Smooth muscle cell (in vitro differentiated cells): ENCODE data around the gene ALK. TPM values are rescaled to one million over a fixed set of nuclear protein-coding genes. Genes with fewer than 3 reads are reported as not detected.

Experiments
- DNase-seq: peaks from one replicate; lab custom pipeline; 2025; ENCODE audit not compliant: unreplicated experiment; lab: John Stamatoyannopoulos, UW
- H2AFZ ChIP-seq: fragments of 200-600 bp; sonication (generic); 2 replicates; pipeline ENCODE4 v1.6.0; 2016; ENCODE audit warnings: antibody characterized with exemption, low read depth, mild to moderate bottlenecking
- H3F3A ChIP-seq: fragments of 200-600 bp; sonication (generic); 2 replicates; pipeline ENCODE4 v1.6.0; 2017; ENCODE audit warnings: antibody characterized with exemption, low read depth
- H3K27ac ChIP-seq: fragments of 200-600 bp; sonication (generic); 2 replicates; pipeline ENCODE4 v1.5.1; 2016; ENCODE audit warnings: low read depth, mild to moderate bottlenecking
- H3K27me3 ChIP-seq: fragments of 200-600 bp; sonication (generic); 2 replicates; pipeline ENCODE4 v1.6.1; 2016; ENCODE audit warnings: low read depth, mild to moderate bottlenecking
- H3K36me3 ChIP-seq: fragments of 200-600 bp; sonication (generic); 2 replicates; pipeline ENCODE4 v1.5.1; 2016; ENCODE audit warnings: low read depth
- H3K4me1 ChIP-seq: fragments of 200-600 bp; sonication (generic); 2 replicates; pipeline ENCODE4 v1.5.1; 2016; ENCODE audit warnings: low read depth
- H3K4me2 ChIP-seq: fragments of 200-600 bp; sonication (generic); 2 replicates; pipeline ENCODE4 v1.6.0; 2016; ENCODE audit warnings: mild to moderate bottlenecking
- H3K4me3 ChIP-seq: fragments of 200-600 bp; sonication (generic); 2 replicates; pipeline ENCODE4 v1.5.1; 2016; ENCODE audit warnings: mild to moderate bottlenecking
- H3K79me2 ChIP-seq: fragments of 200-600 bp; sonication (generic); 2 replicates; pipeline ENCODE4 v1.6.0; 2016; ENCODE audit warnings: low read depth, mild to moderate bottlenecking
- H3K9ac ChIP-seq: fragments of 200-600 bp; sonication (generic); 2 replicates; pipeline ENCODE4 v1.6.0; 2016; ENCODE audit warnings: low read depth
- H3K9me3 ChIP-seq: fragments of 200-600 bp; sonication (generic); replicated peaks from 2 replicates; pipeline ENCODE4 v1.5.1; 2016; ENCODE audit warnings: low read depth
- H4K20me1 ChIP-seq: fragments of 200-600 bp; sonication (generic); 2 replicates; pipeline ENCODE4 v1.6.0; 2016; ENCODE audit warnings: low read depth
- CTCF ChIP-seq: fragments of 200-600 bp; sonication (generic); IDR thresholded peaks from 2 replicates; pipeline ENCODE4 v1.5.1; 2017; ENCODE audit warnings: borderline replicate concordance, mild to moderate bottlenecking, antibody characterized with exemption; ENCODE audit not compliant: insufficient read depth, poor library complexity, severe bottlenecking
- WGBS: methylation state at CpG from one replicate; pipeline ENCODE4 v1.1.7; 2016; ENCODE audit warnings: low lambda C conversion rate; 5-methylcytosine and 5-hydroxymethylcytosine counted together
- polyA plus RNA-seq: library from polyadenylated mRNA; unstranded; fragments of >200 nt; fragmentation: Nextera tagmentation; extraction: Ambion mirVana; gene quantifications from 2 replicates; pipeline ENCODE4 v1.2.1, GENCODE V29; 2016
- total RNA-seq: library from RNA; depleted of rRNA; stranded (reverse); fragments of >200 nt; gene quantifications from 2 replicates; pipeline ENCODE4 v1.2.3, GENCODE V29; 2014

The ALK gene
- total and polyA plus RNA-seq, 2 experiments from 2014 or later = 0.13 to 0.19 TPM

GRCh38 chr2:29766191-29766590 is 155.2 kb downstream of the ALK start:
- H4K20me1 ChIP-seq = no peaks in the 10 kb centered on the region
- no peak overlapping the region for H2AFZ ChIP-seq
- H3K27me3 ChIP-seq = no peaks in the 10 kb centered on the region
- H3K36me3 ChIP-seq = no peaks in the 10 kb centered on the region
- no peak overlapping the region for H3K9ac ChIP-seq
- H3F3A ChIP-seq = no peaks in the 10 kb centered on the region
- no peak for TF ChIP-seq CTCF
- no peak overlapping the region for H3K27ac ChIP-seq
- 50% methylated on average over 1 of the region's 1 CpG for WGBS
- H3K4me1 ChIP-seq = peaks cover 3% of the 10 kb centered on the region
- no peak overlapping the region for H3K4me2 ChIP-seq
- no peak overlapping the region for H3K4me3 ChIP-seq
- DNase-seq = no peak
- no peaks in the 10 kb centered on the region for H3K79me2 ChIP-seq
- no peaks in the 10 kb centered on the region for H3K9me3 ChIP-seq

- Histone ChIP-seq H3K4me2 (no peak overlapping the region), H3K4me1 (peaks cover 3% of the 10 kb centered on the region), H3K9me3 (no peaks in the 10 kb centered on the region), H3K27me3 (no peaks in the 10 kb centered on the region), H3F3A (no peaks in the 10 kb centered on the region), H3K27ac (no peak overlapping the region), H3K79me2 (no peaks in the 10 kb centered on the region), H3K4me3 (no peak overlapping the region), H3K36me3 (no peaks in the 10 kb centered on the region), H4K20me1 (no peaks in the 10 kb centered on the region), H2AFZ (no peak overlapping the region), H3K9ac (no peak overlapping the region)
- DNase-seq = no peak
- TF ChIP-seq CTCF = no peak
- WGBS = 91% methylated on average over 1 of the region's 1 CpG
Measured at GRCh38 chr2:29765721-29766120, 155.7 kb downstream of the ALK start.

- H3K79me2 ChIP-seq = no peaks in the 10 kb centered on the region
- H3K4me1 ChIP-seq = peaks cover 3% of the 10 kb centered on the region
- H3K27ac ChIP-seq = no peak overlapping the region
- H3K4me2 ChIP-seq = no peak overlapping the region
- no peaks in the 10 kb centered on the region for H3K27me3 ChIP-seq
- WGBS = 35% methylated on average over 3 of the region's 3 CpGs
- no peak overlapping the region for H3K4me3 ChIP-seq
- H4K20me1 ChIP-seq = no peaks in the 10 kb centered on the region
- no peaks in the 10 kb centered on the region for H3K36me3 ChIP-seq
- no peak for TF ChIP-seq CTCF
- H3K9ac ChIP-seq = no peak overlapping the region
- no peak overlapping the region for H2AFZ ChIP-seq
- DNase-seq = no peak
- H3K9me3 ChIP-seq = no peaks in the 10 kb centered on the region
- H3F3A ChIP-seq = no peaks in the 10 kb centered on the region
Measured at GRCh38 chr2:29763371-29763770, 158.0 kb downstream of the ALK start.

GRCh38 chr2:29762239-29762638 is 159.1 kb downstream of the ALK start:
- Histone ChIP-seq H3K27me3 (no peaks in the 10 kb centered on the region), H3K9me3 (no peaks in the 10 kb centered on the region), H4K20me1 (no peaks in the 10 kb centered on the region), H3K4me3 (no peak overlapping the region), H3K36me3 (no peaks in the 10 kb centered on the region), H3K9ac (no peak overlapping the region), H2AFZ (no peak overlapping the region), H3K4me2 (no peak overlapping the region), H3K79me2 (no peaks in the 10 kb centered on the region), H3K4me1 (no peaks in the 10 kb centered on the region), H3F3A (no peaks in the 10 kb centered on the region), H3K27ac (no peak overlapping the region)
- DNase-seq = no peak
- no peak for TF ChIP-seq CTCF
- 93% methylated on average over 5 of the region's 5 CpGs for WGBS
